ENCODE results near the gene ARHGEF10L.

Gene ARHGEF10L

DNA sequence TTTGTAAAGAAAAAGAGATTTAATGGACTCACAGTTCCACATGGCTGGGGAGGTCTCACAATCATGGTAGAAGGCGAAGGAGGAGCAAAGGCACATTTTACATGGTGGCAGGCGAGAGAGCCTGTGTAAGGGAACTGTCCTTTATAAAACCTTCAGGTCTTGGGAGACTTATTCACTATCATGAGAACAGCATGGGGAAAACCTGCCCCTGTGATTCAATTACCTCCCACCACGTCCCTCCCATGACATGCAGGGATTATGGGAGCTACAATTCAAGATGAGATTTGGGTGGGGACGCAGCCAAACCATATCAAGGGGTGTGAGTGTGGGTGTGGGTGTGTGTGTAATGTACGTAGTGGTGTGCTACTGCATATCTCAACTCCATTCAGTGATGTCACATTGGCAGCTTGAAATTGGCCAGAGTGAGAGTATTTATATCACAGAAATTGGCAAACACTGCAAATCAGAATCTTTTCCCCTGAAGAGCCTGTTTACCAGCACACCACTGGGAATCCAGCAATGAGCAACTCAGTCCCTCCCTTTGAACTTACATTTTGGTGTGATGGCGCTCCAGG is 5.4 kb downstream of the ARHGEF10L start:
- no peaks in the 10 kb centered on the region for H3K79me2 ChIP-seq (ENCODE audit: insufficient read depth, low read length)
- DNase-seq: no peak
- no peak overlapping the region for H3K4me2 ChIP-seq (ENCODE audit: insufficient read depth, low read length)
- no peaks in the 10 kb centered on the region for H3K4me1 ChIP-seq (ENCODE audit: insufficient read depth, low read length)
- H3K27ac ChIP-seq (ENCODE audit: low read length): no peak overlapping the region
- no peak overlapping the region for H2AFZ ChIP-seq (ENCODE audit: low read depth, low read length)
- no peak overlapping the region for H3K9ac ChIP-seq (ENCODE audit: low read depth, low read length)
- H4K20me1 ChIP-seq (ENCODE audit: insufficient read depth, low read length): no peaks in the 10 kb centered on the region; the same call in 1 of the 2 replicates
- TF ChIP-seq EZH2 (IDR thresholded peaks at IDR 0.05; ENCODE audit: borderline replicate concordance, low read depth, low read length, severe bottlenecking): no peak
- TF ChIP-seq, protein P1, sequence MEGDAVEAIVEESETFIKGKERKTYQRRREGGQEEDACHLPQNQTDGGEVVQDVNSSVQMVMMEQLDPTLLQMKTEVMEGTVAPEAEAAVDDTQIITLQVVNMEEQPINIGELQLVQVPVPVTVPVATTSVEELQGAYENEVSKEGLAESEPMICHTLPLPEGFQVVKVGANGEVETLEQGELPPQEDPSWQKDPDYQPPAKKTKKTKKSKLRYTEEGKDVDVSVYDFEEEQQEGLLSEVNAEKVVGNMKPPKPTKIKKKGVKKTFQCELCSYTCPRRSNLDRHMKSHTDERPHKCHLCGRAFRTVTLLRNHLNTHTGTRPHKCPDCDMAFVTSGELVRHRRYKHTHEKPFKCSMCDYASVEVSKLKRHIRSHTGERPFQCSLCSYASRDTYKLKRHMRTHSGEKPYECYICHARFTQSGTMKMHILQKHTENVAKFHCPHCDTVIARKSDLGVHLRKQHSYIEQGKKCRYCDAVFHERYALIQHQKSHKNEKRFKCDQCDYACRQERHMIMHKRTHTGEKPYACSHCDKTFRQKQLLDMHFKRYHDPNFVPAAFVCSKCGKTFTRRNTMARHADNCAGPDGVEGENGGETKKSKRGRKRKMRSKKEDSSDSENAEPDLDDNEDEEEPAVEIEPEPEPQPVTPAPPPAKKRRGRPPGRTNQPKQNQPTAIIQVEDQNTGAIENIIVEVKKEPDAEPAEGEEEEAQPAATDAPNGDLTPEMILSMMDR (IDR thresholded peaks at IDR 0.05; ENCODE audit: borderline replicate concordance, extremely low read depth, low read length, poor library complexity, severe bottlenecking): no peak
- H3K4me3 ChIP-seq (ENCODE audit: low read depth in 1 of 2, low read length in 2 of 2): no peak overlapping the region
- H3K36me3 ChIP-seq (ENCODE audit: insufficient read depth, low read length): no peaks in the 10 kb centered on the region
- peaks cover 3% of the 10 kb centered on the region for H3K27me3 ChIP-seq (ENCODE audit: insufficient read depth, low read length, poor library complexity)
- ATAC-seq (ENCODE audit: insufficient read depth, low read depth): no peak
- no peaks in the 10 kb centered on the region for H3K9me3 ChIP-seq (ENCODE audit: insufficient read depth, low read length, severe bottlenecking)

DNA sequence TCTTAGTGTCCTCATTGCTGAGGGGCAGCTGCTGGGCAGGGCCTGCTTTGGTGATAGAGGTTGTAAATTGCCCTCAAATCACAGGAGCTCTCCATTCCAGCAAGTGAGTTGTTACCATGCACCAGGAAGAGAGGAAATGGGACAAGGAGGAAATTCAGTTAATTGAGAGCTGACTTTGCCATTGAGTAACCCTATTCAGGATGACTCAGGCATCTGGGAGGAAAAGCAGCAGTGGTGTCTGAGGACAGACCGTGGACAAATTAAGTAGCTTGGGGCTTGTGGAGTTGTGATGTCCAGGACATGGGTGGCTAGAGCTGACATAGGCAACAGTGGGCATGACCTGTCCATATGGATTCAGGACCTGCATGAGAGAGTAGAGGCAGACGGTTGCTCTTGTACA is 5.9 kb downstream of the ARHGEF10L start:
- Histone ChIP-seq H3K9ac (ENCODE audit: low read depth, low read length) (no peak overlapping the region), H3K27ac (ENCODE audit: low read length) (no peak overlapping the region), H3K27me3 (ENCODE audit: insufficient read depth, low read length, poor library complexity) (peaks cover 3% of the 10 kb centered on the region), H3K4me1 (ENCODE audit: insufficient read depth, low read length) (no peaks in the 10 kb centered on the region), H3K79me2 (ENCODE audit: insufficient read depth, low read length) (no peaks in the 10 kb centered on the region), H3K9me3 (ENCODE audit: insufficient read depth, low read length, severe bottlenecking) (no peaks in the 10 kb centered on the region), H4K20me1 (ENCODE audit: insufficient read depth, low read length) (no peaks in the 10 kb centered on the region; the same call in 1 of the 2 replicates), H2AFZ (ENCODE audit: low read depth, low read length) (no peak overlapping the region), H3K36me3 (ENCODE audit: insufficient read depth, low read length) (no peaks in the 10 kb centered on the region), H3K4me3 (ENCODE audit: low read depth in 1 of 2, low read length in 2 of 2) (no peak overlapping the region), H3K4me2 (ENCODE audit: insufficient read depth, low read length) (no peak overlapping the region)
- TF ChIP-seq EZH2 (IDR thresholded peaks at IDR 0.05; ENCODE audit: borderline replicate concordance, low read depth, low read length, severe bottlenecking): no peak
- TF ChIP-seq, protein P1 (IDR thresholded peaks at IDR 0.05; ENCODE audit: borderline replicate concordance, extremely low read depth, low read length, poor library complexity, severe bottlenecking): no peak
- ATAC-seq (ENCODE audit: insufficient read depth, low read depth) (no peak), DNase-seq (no peak)

DNA sequence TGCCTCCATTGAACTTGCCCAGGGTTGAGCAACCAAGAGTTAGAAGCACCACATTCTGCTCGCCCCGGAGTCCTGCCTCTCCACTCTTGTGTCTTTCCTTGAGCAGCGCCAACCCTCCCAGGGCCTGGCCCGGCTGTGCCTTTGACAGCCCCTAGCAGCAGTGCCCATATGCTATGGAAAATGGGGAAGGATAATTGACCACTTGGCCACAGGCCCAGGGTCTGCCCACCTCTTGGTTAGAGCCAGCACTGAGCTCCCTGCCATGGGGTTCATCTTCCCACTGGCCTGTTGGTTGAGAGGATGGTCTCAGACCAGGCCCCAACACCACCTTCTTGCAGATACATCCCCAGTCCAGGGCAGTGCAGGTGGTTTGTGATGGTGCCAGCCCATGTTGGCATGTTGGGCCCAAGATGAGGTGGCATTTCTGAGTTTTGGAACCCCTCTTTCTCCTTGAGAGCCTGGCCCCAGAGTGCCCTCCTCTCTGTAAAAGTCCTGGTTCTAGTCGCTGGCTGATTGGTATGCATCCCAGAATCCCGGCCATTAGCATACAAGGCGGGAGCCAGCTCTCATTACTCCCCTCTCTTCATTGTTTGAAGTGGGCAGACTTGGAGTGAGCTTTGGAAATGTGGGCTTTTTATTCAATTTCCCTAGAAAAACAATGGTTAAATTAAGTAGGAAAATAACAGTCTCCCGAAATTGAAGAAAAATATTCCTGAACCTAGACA is 7.6 kb downstream of the ARHGEF10L start:
- H3K4me3 ChIP-seq (ENCODE audit: low read depth in 1 of 2, low read length in 2 of 2): no peak overlapping the region
- no peaks in the 10 kb centered on the region for H3K36me3 ChIP-seq (ENCODE audit: insufficient read depth, low read length)
- no peaks in the 10 kb centered on the region; the same call in 1 of the 2 replicates for H4K20me1 ChIP-seq (ENCODE audit: insufficient read depth, low read length)
- DNase-seq (no peak), ATAC-seq (ENCODE audit: insufficient read depth, low read depth) (no peak)
- H3K27me3 ChIP-seq (ENCODE audit: insufficient read depth, low read length, poor library complexity): peaks cover 5% of the 10 kb centered on the region
- no peak overlapping the region for H3K4me2 ChIP-seq (ENCODE audit: insufficient read depth, low read length)
- H3K27ac ChIP-seq (ENCODE audit: low read length): no peak overlapping the region
- H2AFZ ChIP-seq (ENCODE audit: low read depth, low read length): no peak overlapping the region
- no peaks in the 10 kb centered on the region for H3K4me1 ChIP-seq (ENCODE audit: insufficient read depth, low read length)
- H3K9me3 ChIP-seq (ENCODE audit: insufficient read depth, low read length, severe bottlenecking): no peaks in the 10 kb centered on the region
- TF ChIP-seq EZH2 (IDR thresholded peaks at IDR 0.05; ENCODE audit: borderline replicate concordance, low read depth, low read length, severe bottlenecking): no peak
- TF ChIP-seq, protein P1 (IDR thresholded peaks at IDR 0.05; ENCODE audit: borderline replicate concordance, extremely low read depth, low read length, poor library complexity, severe bottlenecking): no peak
- H3K9ac ChIP-seq (ENCODE audit: low read depth, low read length): no peak overlapping the region
- no peaks in the 10 kb centered on the region for H3K79me2 ChIP-seq (ENCODE audit: insufficient read depth, low read length)
